K562 (cell line): Measurements from ENCODE around the gene NDUFB8. TPM values are rescaled to one million over a fixed set of nuclear protein-coding genes. Genes with fewer than 3 reads are reported as not detected.

ENCODE experiments used
- ATAC-seq: fragments of 200-7000 bp; cut with Tn5 transposase; 3 replicates; pipeline ENCODE4 v1.9.1; 2020; ENCODE audit warnings: moderate library complexity
- BruUV-seq: library from RNA; stranded (reverse); fragments of 400-500 nt; replicated peaks from 2 replicates; lab custom pipeline; 2021; lab: Mats Ljungman, UMichigan
- CTCF ChIA-PET: fragments of 300-600 bp; formaldehyde crosslinking; extraction: SDS; loops from one replicate; lab custom pipeline; 2021; ENCODE audit warnings: low intra/inter-chr PET ratio; lab: Yijun Ruan, JAX
- POLR2A ChIA-PET: fragments of 300-600, 350-650 bp; sonication (Branson Sonifier 250); formaldehyde crosslinking; extraction: SDS; loops from one replicate; lab custom pipeline; 2021; ENCODE audit warnings: antibody characterized with exemption, inconsistent platforms; lab: Yijun Ruan, JAX
- DNase-seq, 4 experiments: peaks; one replicate each; pipeline versions ENCODE4 v3.0.0 to v3.0.0-alpha.2; 2011 to 2018; ENCODE audit warnings: low spot score in 3 of 4, mixed read lengths in 3 of 4; ENCODE audit errors: extremely low read depth in 1 of 4
- FAIRE-seq: peaks from 2 replicates; lab custom pipeline; 2011; peaks lifted over from hg19 to GRCh38; lab: Jason Lieb, UNC
- H2AFZ ChIP-seq: 2 replicates; pipeline ENCODE4 v1.6.0; 2011; ENCODE audit warnings: low read depth, low read length, control low read depth, inconsistent platforms
- H3K27ac ChIP-seq: fragments of 200-600 bp; 3 replicates; pipeline ENCODE4 v1.8.0; 2011; ENCODE audit warnings: low read depth, mild to moderate bottlenecking, control low read depth, inconsistent platforms, low read length, moderate library complexity, mixed read lengths; ENCODE audit errors: extremely low read depth
- H3K27me3 ChIP-seq, 2 experiments: fragments of 300-600 bp in 1 of 2; 2 replicates in 1 of 2; 3 replicates in 1 of 2; pipeline versions ENCODE4 v1.6.0 to v1.8.0; 2011; ENCODE audit warnings: inconsistent platforms in 2 of 2, low read length in 2 of 2, mild to moderate bottlenecking in 1 of 2, mixed read lengths in 1 of 2, moderate library complexity in 1 of 2; ENCODE audit not compliant: control insufficient read depth in 2 of 2, insufficient read depth in 2 of 2
- H3K36me3 ChIP-seq: fragments of 300-600 bp; 3 replicates; pipeline ENCODE4 v1.8.0; 2011; ENCODE audit warnings: mild to moderate bottlenecking, low read length, inconsistent platforms; ENCODE audit not compliant: control insufficient read depth, insufficient read depth
- H3K4me1 ChIP-seq, 2 experiments: fragments of 200-600 bp in 1 of 2; replicated peaks in 1 of 2; 2 replicates in 1 of 2; 3 replicates in 1 of 2; pipeline versions ENCODE4 v1.5.1 to v1.8.0; 2011; ENCODE audit warnings: inconsistent platforms in 2 of 2, low read length in 2 of 2, mild to moderate bottlenecking in 1 of 2, mixed read lengths in 1 of 2, moderate library complexity in 1 of 2; ENCODE audit not compliant: control insufficient read depth in 2 of 2, insufficient read depth in 2 of 2
- H3K4me2 ChIP-seq: 2 replicates; pipeline ENCODE4 v1.6.1; 2011; ENCODE audit warnings: low read length, control low read depth, inconsistent platforms, mixed read lengths; ENCODE audit not compliant: insufficient read depth
- H3K4me3 ChIP-seq: fragments of 200-600 bp; sonication (generic), shearing (Covaris generic); 2 replicates; pipeline ENCODE4 v1.5.1; 2016; ENCODE audit warnings: control low read depth, inconsistent platforms
- H3K79me2 ChIP-seq: fragments of 200-600 bp; 3 replicates; pipeline ENCODE4 v1.8.0; 2011; ENCODE audit warnings: low read length, inconsistent platforms; ENCODE audit not compliant: control insufficient read depth, insufficient read depth
- H3K9ac ChIP-seq, 2 experiments: 2 replicates each; pipeline versions ENCODE4 v1.6.0 to v1.6.1; 2011; ENCODE audit warnings: low read depth in 2 of 2, low read length in 2 of 2, control low read depth in 1 of 2, inconsistent platforms in 1 of 2, mild to moderate bottlenecking in 1 of 2, mixed read lengths in 1 of 2; ENCODE audit not compliant: insufficient read depth in 1 of 2
- H3K9me1 ChIP-seq: one replicate; pipeline ENCODE4 v1.6.0; 2011; ENCODE audit warnings: inconsistent platforms, mild to moderate bottlenecking, low read length, moderate library complexity; ENCODE audit not compliant: control insufficient read depth, insufficient read depth
- H3K9me3 ChIP-seq: replicated peaks from 2 replicates; pipeline ENCODE4 v1.5.1; 2011; ENCODE audit warnings: low read depth, low read length, inconsistent platforms; ENCODE audit not compliant: control insufficient read depth, insufficient read depth
- H4K20me1 ChIP-seq: replicated peaks from 2 replicates; pipeline ENCODE4 v1.6.1; 2011; ENCODE audit warnings: low read length, inconsistent platforms, mixed read lengths; ENCODE audit not compliant: control insufficient read depth, insufficient read depth
- CREM ChIP-seq: IDR thresholded peaks from 2 replicates; pipeline ENCODE4 v1.6.1; 2014; ENCODE audit warnings: antibody characterized with exemption, low read depth
- ESRRA ChIP-seq: fragments of 450-650 bp; IDR thresholded peaks from 2 replicates; pipeline ENCODE4 v1.6.1; 2014; ENCODE audit warnings: low read depth, mild to moderate bottlenecking, moderate library complexity, borderline replicate concordance
- GATAD2A ChIP-seq: fragments of 450-650 bp; IDR thresholded peaks from 2 replicates; pipeline ENCODE4 v1.6.1; 2017
- MAZ ChIP-seq, 2 experiments: fragments of 450-650 bp in 1 of 2; sonication (generic) in 1 of 2; formaldehyde crosslinking; IDR thresholded peaks in 1 of 2; conservative IDR thresholded peaks in 1 of 2; 2 replicates each; pipeline versions ENCODE4 v1.4.0 to v1.5.0; 2020; ENCODE audit warnings: mild to moderate bottlenecking in 1 of 2, missing genetic modification reagents in 1 of 2
- NCOR1 ChIP-seq: fragments of 450-650 bp; IDR thresholded peaks from 2 replicates; pipeline ENCODE4 v1.6.1; 2016; ENCODE audit warnings: mild to moderate bottlenecking, moderate library complexity
- PHB2 ChIP-seq: fragments of 450-650 bp; IDR thresholded peaks from 2 replicates; pipeline ENCODE4 v1.6.1; 2017; ENCODE audit warnings: low read depth
- TRIM28 ChIP-seq: fragments of 450-650 bp; IDR thresholded peaks from 2 replicates; pipeline ENCODE4 v1.6.1; 2017
- ZNF316 ChIP-seq: fragments of 450-650 bp; IDR thresholded peaks from 2 replicates; pipeline ENCODE4 v1.6.1; 2016
- ZNF695 ChIP-seq: fragments of 450-650 bp; formaldehyde crosslinking; IDR thresholded peaks from 2 replicates; pipeline ENCODE4 v1.4.0; 2020; ENCODE audit warnings: mild to moderate bottlenecking, moderate library complexity
- ZNF717 ChIP-seq: fragments of 250-450 bp; sonication (Bioruptor Pico); IDR thresholded peaks from 2 replicates; pipeline ENCODE4 v1.5.0; 2021
- WGBS: fragments of 100-300 bp; shearing (Covaris generic); methylation state at CpG from one replicate; pipeline ENCODE4 v1.1.6; 2016; ENCODE audit warnings: low coverage, mixed read lengths; ENCODE audit not compliant: insufficient coverage; ENCODE audit errors: missing lambda C conversion rate; 5-methylcytosine and 5-hydroxymethylcytosine counted together
- in situ Hi-C: fragments of 300-500 bp; cut with MboI; formaldehyde crosslinking; loops from 4 replicates; pipeline ENCODE4 v1.15.0; 2018; ENCODE audit warnings: inconsistent platforms, mixed read lengths
- intact Hi-C: fragments of 100-400 bp; cut with micrococcal nuclease; formaldehyde crosslinking; loops from 2 replicates; pipeline ENCODE4 v1.14.2; 2022
- polyA plus RNA-seq, 8 experiments: library from polyadenylated mRNA; depleted of rRNA in 4 of 8; stranded (reverse) in 5 of 8; unstranded in 3 of 8; fragments of >200 nt; fragmentation: Nextera tagmentation in 2 of 8; fragmentation: Illumina TruSeq in 1 of 8; extraction: Ambion mirVana in 2 of 8; extraction: Trizol in 1 of 8; gene quantifications; 2 replicates each; pipeline versions ENCODE4 v1.2.1 to v1.2.3, GENCODE V29; 2011 to 2014; ENCODE audit warnings: inconsistent platforms in 1 of 8, missing spikeins in 1 of 8
- total RNA-seq, 7 experiments: library from RNA; depleted of rRNA in 6 of 7; stranded (reverse); fragments of >200 nt in 6 of 7; fragmentation: Illumina TruSeq in 2 of 7; extraction: Trizol in 2 of 7; gene quantifications; 2 replicates each; pipeline versions ENCODE4 v1.2.1 to v1.2.3, GENCODE V29; 2011 to 2021; ENCODE audit warnings: low replicate concordance in 1 of 7
- TF ChIP-seq, protein P1 (sequence below), 3 experiments: fragments of 200-800 bp in 1 of 3; fragments of 250-450 bp in 1 of 3; fragments of 450-650 bp in 1 of 3; sonication (Bioruptor Pico) in 1 of 3; sonication (Bioruptor generic) in 1 of 3; formaldehyde crosslinking in 1 of 3; IDR thresholded peaks; 2 replicates each; pipeline versions ENCODE4 v1.6.1 to v1.8.0; 2016 to 2022; ENCODE audit warnings: mild to moderate bottlenecking in 2 of 3, missing genetic modification characterization in 2 of 3, missing compliant biosample characterization in 1 of 3, moderate library complexity in 1 of 3
- TF ChIP-seq, protein P2 (sequence below): sonication (generic); formaldehyde crosslinking; IDR thresholded peaks from 2 replicates; pipeline ENCODE4 v1.8.0; 2022; ENCODE audit warnings: mild to moderate bottlenecking, missing genetic modification reagents

NDUFB8 gene
- total and polyA plus RNA-seq, 9 of the 15 experiments (the other 6 are each of a cell fraction or from before 2014, with no cell fraction given), result 131 to 360 (median 199) TPM

DNA sequence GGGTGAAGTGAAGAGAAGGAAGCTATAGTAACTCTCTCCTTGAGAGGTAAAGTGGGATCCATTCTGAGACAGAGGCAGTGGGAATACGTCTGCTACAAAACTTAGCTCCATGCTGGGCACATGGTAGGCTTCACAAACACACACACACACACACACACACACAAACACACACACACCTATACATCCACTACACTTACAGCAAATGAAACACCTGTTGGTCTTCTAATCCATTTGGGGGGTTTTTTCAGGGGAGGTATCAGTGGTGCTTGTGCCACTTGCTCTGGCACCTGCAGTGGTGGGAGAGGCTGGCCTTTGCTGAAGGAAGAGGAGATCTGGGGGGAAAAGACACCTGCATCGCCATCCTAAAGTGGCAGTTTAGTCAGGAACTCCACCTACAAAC, 24.5 kb downstream of the NDUFB8 start:
- H3K27ac ChIP-seq, result no peak overlapping the region
- ATAC-seq, result no peak
- peaks cover 0 to 2% of the 10 kb centered on the region in 2 experiments; a peak in 2 of 5 replicates for H3K4me1 ChIP-seq
- H3K79me2 ChIP-seq, result no peaks in the 10 kb centered on the region
- TF ChIP-seq PHB2 (no peak), MAZ (CRISPR knock-in tag; conservative IDR thresholded peaks at IDR 0.05 in 1 of 2, IDR thresholded peaks at IDR 0.05 in 1 of 2) (no peak), TRIM28 (no peak), ESRRA (no peak), ZNF316 (no peak), CREM (no peak), GATAD2A (no peak), NCOR1 (no peak), ZNF717 (no peak), ZNF695 (CRISPR knock-in tag) (no peak)
- TF ChIP-seq, protein P1, sequence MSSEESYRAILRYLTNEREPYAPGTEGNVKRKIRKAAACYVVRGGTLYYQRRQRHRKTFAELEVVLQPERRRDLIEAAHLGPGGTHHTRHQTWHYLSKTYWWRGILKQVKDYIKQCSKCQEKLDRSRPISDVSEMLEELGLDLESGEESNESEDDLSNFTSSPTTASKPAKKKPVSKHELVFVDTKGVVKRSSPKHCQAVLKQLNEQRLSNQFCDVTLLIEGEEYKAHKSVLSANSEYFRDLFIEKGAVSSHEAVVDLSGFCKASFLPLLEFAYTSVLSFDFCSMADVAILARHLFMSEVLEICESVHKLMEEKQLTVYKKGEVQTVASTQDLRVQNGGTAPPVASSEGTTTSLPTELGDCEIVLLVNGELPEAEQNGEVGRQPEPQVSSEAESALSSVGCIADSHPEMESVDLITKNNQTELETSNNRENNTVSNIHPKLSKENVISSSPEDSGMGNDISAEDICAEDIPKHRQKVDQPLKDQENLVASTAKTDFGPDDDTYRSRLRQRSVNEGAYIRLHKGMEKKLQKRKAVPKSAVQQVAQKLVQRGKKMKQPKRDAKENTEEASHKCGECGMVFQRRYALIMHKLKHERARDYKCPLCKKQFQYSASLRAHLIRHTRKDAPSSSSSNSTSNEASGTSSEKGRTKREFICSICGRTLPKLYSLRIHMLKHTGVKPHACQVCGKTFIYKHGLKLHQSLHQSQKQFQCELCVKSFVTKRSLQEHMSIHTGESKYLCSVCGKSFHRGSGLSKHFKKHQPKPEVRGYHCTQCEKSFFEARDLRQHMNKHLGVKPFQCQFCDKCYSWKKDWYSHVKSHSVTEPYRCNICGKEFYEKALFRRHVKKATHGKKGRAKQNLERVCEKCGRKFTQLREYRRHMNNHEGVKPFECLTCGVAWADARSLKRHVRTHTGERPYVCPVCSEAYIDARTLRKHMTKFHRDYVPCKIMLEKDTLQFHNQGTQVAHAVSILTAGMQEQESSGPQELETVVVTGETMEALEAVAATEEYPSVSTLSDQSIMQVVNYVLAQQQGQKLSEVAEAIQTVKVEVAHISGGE (CRISPR knock-in tag; IDR thresholded peaks at IDR 0.05), result no peak
- TF ChIP-seq, protein P2, sequence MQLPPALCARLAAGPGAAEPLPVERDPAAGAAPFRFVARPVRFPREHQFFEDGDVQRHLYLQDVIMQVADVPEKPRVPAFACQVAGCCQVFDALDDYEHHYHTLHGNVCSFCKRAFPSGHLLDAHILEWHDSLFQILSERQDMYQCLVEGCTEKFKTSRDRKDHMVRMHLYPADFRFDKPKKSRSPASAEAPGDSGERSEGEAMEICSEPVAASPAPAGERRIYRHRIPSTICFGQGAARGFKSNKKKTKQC (CRISPR knock-in tag), result no peak
- 36% methylated on average over 2 of the region's 2 CpGs for WGBS
- no peaks in the 10 kb centered on the region for H3K9me1 ChIP-seq
- H3K27me3 ChIP-seq, result no peaks in the 10 kb centered on the region
- H2AFZ ChIP-seq, result no peak overlapping the region
- no peak for FAIRE-seq
- POLR2A ChIA-PET, result no interaction called here
- no peak for DNase-seq
- H3K4me3 ChIP-seq, result no peak overlapping the region
- intact Hi-C loops (no loop called here), in situ Hi-C loops (loop anchor here (5.0 to 10.0 kb wide), 3 partner anchors 68 to 660 kb away; no protein-coding TSS in a partner anchor)
- no TSS peak for BruUV-seq
- no peaks in the 10 kb centered on the region for H4K20me1 ChIP-seq
- H3K9me3 ChIP-seq, result no peaks in the 10 kb centered on the region
- CTCF ChIA-PET, result no interaction called here
- no peak overlapping the region for H3K9ac ChIP-seq
- no peak overlapping the region for H3K4me2 ChIP-seq
- H3K36me3 ChIP-seq, result peaks cover 4% of the 10 kb centered on the region; the same call in 1 of the 3 replicates
